GM18517 (cell line): ENCODE data around the gene FOXO6.

Experiments used
- ATAC-seq: cut with Tn5 transposase; IDR thresholded peaks from one replicate; pipeline ENCODE4 v1.9.1; 2021; ENCODE audit warnings: mild to moderate bottlenecking, moderate library complexity; ENCODE audit not compliant: unreplicated experiment

Gene FOXO6

DNA sequence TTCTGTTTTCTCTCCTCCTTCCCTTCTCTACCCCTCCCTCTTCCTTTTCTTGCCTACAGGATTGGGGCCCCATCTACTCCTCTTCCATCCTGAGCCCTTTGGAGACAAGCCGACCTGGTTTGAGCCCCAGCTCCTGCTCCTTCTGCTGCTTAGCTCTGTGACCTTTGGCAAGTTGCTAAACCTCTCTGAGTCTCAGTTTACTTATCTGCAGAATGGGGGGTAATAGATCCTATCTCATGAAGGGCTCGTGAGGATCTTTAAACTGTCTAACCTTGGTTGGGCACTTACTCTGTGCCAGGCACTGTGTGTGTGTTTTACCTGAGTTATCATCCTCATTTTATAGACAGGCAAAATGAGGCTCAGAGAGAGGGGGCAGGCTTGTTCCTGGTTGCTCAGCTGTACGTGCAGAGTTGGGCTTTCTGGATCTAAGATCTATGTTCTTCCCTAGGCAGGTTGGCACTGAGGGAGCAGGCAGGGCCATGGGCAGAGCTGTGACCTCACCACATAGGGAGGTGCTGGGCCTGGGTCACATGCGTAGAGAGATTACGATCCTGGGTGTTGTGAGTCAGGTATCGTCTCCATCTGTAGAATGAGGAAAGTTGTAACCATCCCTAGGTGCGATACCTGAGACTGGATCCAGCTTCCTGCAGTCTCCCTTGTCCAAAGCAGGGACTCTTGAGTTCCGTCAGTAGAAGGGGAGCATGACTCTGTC is 58.5 kb downstream of the FOXO6 start:
- ATAC-seq = no peak

DNA sequence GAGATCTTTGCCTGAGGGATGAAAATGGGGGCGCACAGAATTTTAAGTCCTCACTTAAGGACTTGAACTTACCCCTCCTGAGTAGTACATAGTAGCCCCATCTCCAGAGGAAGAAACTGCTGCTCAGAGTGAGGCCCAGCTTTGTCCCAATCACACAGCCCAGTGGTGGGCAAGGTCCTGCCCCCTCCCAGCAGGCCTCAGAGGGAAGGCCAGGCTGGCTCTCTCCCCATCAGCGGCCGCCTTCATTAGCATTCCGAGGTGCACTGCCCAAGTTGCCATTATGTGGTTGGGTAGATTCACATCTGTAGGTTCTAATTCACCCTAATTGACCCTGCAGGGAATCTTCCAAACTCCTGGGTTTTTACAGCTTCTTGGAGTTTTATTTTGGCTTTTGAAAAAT is 59.1 kb downstream of the FOXO6 start:
- no peak for ATAC-seq

DNA sequence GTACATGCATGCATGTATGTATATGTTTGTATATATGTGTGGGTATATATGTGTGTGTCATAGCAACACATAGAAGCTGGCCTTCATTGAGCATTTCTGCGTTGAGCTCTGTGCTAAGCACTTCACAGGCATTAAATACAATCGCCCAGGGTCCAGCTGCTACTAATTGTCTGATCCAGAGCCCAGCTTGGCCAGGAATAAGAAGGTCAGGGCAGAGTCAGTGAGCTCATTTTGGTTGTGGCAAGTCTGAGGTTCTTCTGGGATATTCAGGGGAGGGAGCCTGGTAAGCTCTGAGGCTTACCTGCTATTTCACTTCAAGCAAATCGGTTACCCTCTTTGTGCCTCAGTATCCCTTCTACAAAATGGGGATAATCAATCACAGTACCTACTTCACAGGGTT is 59.6 kb downstream of the FOXO6 start:
- ATAC-seq = no peak

DNA sequence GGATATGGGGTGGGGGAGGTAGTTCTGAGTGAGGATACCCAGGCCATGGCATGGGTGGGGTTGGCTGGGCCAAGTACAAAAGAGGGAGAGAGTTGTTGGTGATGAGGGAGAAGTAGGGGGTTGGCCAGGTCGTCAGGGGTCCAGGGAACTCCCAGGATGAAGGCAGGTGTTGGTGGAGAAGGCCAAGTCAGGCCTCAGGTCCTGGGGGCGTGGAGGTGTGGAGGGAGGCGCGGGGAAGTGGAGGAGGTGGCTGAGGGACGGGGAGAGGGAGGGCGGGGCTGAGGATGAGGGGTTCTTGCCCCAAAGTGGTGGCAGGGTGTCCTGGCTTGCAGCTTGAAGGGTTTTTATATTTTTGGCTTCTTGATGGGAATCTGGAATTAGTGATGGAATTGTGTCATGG is 61.1 kb downstream of the FOXO6 start:
- ATAC-seq = no peak

DNA sequence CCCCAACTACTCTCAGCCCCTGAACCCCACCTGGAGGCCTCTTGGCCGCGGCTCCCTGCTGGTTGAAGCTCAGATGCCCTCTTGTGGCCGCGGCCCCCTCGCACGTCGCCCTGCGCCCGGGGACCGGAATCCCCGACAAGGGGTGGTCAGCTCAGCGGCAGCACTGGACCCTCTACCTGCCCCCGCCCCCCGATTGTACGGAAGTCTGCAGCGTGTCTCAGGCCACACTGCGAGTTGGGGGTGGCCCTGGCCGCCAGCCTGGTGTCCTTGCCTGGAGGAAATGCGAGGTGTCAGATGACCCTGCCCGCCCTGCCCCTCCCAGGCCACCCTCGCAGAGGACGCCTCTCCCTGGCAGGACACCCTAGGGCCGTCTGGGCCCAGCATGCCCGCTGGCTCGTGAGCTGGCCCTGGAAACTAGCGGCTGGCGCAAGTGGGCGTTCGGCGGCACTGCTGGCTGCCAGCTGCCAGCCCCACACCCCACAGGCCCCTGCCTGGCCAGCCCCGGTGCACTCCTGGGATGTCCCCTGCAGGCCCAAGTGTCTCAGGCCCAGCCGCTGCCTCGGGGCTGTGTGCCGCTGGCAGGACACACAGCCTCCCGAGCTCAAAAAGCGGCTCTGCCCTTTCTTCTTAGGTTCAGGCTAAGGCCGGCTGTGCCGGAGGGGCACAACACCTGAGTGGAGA is 62.4 kb downstream of the FOXO6 start:
- ATAC-seq = no peak

DNA sequence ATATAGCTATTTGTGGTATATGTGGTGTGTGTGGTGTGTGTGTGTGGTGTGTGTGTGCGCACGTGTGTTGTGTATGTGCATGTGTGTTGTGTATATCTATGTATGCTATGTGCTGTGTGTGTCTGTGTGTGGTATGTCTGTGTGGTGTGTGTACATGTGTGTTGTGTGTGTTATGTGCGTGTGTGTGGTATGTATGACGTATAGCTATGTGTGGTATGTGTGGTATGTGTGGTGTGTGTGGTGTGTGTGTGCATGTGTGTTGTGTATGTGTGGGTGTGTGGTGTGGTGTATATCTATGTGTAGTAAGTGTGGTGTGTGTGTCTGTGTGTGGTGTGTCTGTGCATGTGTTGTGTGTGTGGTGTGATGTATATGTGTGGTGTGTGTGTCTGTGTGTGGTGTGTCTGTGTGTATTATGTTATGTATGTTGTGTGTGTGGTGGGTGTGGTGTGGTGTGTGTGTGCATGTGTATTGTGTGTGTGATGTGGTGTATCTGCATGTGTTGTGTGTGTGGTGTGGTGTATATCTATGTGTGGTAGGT is 63.4 kb downstream of the FOXO6 start:
- ATAC-seq = no peak

DNA sequence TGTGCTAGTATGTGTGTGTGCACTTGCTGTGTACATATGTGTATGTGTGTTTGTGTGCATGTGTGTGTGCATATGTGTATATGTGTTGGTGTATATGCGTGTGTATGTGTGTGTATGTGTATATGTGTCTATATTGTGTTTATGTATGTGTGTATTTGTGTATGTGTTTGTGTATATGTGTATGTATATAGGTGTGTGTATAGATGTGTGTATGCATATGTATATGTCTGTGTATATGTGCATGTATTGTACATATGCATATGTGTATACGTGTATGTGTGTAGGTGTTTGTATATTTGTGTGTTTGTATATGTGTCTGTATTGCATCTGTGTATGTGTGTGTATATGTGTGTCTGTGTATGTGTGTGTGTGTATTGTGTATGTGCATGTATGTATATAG is 64.1 kb downstream of the FOXO6 start:
- ATAC-seq = no peak

DNA sequence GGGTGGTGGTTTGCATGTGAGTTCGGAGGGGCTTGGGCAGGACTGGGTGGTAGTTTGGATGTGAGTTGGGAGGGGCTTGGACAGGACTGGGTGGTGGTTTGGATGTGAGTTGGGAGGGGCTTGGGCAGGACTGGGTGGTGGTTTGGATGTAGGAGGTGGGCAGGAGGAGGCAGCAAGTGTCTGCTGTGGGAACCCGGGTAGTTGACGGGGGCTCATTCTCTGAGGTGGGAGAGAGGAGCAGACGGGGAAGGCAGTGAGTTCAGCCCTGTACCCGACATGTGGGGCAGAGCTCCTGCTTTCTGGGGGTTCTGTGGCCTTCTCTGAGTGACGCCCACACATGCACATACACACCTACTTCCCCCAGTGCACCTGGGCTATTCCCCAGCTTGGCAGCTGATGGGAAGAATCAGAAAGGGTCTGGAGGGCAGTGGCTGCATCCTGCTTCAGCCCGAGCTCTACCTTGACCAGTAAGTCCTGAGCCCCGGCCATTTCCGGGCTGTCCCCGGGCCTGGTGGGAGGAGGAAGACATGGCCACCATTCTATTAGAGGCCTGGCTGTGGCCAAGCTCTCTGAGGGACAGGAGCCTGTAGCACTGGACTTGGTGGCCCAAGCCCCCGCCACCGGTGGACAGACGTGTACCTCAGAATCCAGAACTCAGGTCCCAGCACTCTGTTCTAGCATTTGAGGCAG is 65.1 kb downstream of the FOXO6 start:
- ATAC-seq = no peak

DNA sequence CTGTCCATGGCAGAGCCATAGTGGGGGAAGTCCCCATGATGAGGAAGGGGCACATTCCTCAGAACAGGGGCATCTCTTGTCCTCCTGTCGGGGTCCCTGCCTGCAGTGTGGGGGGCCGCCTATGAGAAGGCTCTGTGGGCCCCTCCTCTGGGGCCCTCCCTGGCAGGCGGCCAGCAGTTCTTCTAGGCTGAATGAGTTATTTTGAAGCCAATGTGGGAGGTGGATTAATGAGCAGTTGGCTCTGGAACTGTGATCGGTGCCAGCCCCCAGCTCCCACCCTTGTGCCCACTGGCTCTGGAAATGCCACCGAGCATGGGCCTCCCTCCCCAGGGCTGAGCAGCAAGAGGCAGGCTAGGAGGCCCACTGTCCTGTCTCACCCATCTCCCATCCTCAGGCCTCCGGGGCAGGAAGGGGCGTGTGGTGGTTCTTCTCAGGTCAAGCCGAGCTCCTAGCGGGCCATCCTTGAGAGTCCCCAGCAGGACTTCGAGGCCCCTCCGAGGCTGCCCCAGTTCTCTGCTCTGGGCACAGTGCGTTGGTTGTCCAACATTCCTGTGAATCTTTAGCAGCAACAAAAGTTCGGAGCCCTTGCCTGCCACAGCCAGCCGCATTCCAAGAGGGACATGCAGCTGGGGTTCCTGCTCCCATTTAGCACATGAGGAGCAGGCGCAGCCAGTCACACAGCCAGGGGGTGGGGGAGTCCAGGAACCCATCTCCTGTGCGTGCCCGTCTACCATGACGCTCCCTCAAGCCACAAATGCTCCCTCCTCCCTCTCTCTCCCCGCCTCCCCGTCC is 66.1 kb downstream of the FOXO6 start:
- no peak for ATAC-seq

DNA sequence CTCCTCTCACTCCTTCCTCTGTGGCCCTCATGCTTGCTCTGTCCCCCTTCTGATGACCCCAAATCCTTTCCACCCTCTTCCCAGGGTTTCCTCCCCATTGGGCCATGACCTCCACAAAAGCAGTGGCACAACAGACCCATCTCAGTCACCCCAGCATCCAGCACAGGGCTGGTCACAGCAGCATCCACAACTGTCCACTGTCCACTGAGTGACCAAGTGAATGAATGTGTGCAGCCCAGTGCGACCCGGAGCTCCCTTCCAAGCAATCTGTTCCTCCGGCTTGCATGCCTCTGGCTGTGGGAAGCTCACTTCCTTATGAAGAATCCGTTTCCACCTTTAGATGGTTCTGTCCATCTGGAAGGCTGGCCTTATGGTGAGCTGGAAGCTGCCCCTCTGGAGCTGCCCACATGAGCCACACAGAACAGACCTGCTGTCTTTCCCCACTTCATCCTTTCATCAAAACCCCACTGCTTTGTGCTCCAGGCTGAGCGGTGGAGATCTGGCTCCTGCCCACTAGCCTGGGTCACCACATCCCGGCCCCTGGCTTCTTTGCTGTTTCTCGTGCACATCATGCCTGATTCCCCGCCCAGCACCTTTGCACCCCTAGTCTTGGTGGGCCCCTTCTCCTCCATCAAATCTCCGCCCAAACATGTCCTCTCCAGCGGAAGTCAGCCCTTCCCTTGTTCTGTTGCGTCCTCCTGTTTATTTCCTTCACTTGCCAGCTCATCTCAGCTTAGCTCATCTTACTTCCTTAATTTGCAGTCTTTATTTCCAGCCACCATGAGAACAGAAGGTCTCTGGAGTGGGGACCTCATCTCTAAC is 66.9 kb downstream of the FOXO6 start:
- ATAC-seq = no peak

DNA sequence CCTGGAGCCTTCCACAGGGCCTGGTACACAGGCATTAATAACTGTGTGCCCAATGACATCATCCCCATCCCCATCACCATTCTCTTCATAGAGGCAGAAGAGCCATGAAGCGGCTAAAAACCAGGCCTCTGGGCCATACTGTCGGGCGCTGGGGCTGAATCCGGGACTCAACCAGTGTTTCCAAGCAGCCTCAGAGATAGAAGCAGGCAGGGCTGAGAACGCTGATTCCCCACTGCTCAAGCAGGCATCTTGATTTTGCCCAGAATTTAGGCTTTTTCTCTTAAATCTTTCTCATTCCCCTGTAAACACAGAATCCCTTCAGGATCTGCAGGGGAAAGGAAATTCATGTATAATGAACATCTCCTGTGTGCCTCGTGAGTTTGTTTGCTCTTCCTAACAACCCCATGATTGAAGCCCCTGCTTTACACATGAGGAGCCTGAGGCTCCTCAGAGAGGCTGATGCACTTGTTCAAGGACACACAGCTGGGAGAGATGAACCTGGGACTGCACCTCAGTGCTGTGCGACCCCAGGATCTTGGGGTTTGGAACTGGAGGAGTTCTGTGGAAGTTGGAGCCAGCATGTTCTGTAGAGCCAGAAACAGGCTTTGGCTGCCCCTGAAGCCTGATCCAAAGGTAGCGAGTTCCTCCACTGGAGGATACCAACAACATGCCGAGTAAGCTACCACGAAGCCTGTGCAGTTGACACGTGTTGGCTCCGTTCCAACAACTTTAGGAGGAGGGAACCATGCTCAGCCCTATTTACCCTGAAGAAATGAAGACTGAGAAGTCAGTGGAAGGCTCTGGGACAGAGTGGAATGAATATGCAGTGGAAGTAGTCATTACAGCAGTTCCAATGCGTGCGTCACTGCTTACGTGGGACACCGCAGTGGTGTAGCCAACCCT is 67.8 kb downstream of the FOXO6 start:
- no peak for ATAC-seq

DNA sequence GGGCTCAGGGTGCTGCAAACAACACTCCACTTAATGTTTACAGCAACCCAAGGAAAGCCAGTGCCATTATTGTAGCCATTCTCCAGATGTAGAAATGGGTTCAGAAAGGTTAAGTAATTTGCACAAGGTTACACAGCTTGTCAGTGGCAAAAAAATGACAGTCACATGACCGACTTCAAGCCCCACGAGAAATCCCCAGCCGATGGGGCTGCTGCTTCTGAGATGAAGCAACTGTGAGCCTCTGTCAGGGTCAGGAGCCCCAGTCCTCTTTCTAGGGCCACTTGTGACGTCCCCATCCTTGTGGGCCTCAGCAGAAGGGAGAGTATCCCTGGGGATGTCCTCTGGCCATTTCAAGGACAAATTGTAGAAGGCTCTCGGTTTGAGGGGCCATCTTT is 68.4 kb downstream of the FOXO6 start:
- ATAC-seq = no peak

DNA sequence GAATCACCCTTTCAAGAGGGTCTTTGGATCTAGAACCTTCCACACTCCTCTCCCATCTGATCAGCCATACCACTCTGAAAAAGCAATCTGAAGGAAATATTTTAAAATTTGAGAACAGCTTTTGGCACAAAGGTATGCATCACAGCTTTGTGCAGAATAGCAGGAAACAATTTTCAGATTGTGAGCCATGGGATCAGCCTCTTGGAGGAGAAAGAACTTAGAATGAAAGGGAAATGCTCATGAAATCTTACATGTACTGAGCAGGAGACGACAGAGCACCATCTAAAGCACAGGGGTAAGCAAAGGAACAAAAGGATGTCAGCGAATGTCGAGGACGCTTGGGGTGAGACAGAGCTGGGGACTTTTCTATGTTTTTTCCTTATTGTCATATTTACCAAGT is 68.8 kb downstream of the FOXO6 start:
- ATAC-seq = no peak

DNA sequence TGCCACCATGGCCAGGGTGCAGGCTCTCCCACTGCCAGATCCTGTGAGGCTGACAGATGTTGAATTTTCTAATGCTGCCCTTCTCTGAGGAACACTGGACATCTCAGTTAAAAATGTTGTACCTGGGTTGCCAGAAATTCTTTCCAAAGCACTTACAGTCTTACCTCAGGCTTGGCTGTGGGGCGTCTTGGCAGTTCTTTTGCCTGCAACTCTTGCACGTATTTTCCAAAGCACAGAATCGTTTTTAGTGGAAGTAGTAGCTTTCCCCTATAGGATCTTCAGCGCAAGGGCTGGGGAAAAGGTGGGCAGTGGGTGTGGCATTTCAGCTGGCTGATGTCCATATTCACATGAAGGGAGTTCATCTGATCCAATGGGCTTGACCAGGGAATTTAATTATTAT is 69.3 kb downstream of the FOXO6 start:
- ATAC-seq = no peak

DNA sequence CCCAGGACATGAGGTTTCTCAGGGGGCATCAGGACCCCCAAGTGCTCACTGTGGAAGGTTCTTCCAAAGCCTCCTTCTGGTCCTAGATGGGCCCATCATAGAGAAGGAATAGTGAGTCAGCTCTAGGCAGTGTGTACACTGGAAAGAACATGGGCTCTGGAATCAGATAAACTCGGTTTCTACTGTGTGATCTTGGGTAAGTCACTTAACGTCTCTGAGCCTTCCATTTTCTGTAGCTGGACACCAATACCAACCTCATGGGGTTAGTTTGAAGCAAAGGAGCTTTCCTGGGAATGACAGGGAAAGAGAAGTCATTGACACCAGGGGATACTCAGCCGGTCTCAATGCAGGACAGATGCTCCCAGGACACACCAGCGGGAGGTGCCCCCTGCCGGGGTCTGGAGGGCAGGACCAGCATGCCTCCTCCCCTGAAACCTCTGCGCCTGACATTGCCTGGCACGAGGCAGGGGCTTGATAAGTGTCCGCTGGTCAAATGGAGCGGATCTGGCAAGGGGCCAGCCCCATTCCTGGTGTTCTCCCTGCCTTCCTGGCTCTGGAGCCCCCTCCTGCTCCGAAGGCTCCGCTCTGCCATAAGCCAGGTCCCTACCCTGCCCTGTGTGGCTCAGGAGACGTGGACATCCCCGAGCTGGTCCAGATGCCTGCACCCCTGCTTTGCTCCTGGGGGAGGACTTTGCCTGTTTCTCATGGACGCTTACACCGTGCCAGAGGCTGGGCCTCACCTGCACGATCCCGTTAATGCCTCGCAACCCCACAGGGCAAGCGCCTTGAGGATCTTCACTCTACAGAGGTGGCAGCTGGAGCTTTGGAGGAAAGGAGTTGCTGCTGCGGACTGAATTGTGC is 70.5 kb downstream of the FOXO6 start:
- ATAC-seq = no peak
